ENCODE data around the gene RABL6.

DNA sequence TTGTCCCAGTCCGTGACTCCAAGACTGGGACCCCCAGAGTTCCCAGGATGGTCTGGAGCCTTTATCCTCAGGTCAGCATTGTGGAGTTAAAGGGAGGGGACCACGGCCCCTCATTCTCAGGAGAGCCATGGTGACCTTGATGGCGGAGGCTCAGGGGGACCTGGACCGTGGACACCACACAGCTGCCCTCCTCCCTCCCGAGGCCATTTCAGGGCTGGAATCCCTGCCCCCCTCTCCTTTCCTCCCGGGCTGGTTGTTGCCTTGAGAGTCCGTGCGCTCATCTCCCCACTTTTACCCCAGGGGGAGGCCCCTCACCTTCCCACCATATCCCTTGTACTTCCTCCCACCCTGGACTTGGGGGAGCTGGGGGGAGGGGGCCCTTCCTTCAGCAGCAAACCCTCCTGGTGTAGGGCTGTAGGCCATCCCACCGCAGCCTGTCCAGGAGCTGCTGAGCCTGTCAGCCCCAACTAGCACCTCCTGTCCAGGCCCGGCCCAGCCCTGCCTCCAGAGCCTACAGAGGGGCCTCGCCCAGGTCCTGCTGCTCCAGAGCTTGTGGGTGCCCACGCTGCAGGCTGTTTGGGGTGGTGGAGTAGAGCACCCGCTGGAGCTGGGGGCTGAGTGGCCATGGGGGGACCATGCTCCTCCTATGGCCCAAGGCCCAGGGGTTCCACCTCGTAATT lies 20.2 kb downstream of the RABL6 start:
- TF ChIP-seq, protein P1, sequence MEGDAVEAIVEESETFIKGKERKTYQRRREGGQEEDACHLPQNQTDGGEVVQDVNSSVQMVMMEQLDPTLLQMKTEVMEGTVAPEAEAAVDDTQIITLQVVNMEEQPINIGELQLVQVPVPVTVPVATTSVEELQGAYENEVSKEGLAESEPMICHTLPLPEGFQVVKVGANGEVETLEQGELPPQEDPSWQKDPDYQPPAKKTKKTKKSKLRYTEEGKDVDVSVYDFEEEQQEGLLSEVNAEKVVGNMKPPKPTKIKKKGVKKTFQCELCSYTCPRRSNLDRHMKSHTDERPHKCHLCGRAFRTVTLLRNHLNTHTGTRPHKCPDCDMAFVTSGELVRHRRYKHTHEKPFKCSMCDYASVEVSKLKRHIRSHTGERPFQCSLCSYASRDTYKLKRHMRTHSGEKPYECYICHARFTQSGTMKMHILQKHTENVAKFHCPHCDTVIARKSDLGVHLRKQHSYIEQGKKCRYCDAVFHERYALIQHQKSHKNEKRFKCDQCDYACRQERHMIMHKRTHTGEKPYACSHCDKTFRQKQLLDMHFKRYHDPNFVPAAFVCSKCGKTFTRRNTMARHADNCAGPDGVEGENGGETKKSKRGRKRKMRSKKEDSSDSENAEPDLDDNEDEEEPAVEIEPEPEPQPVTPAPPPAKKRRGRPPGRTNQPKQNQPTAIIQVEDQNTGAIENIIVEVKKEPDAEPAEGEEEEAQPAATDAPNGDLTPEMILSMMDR (IDR thresholded peaks at IDR 0.05): no peak
- no peak for TF ChIP-seq POLR2A (IDR thresholded peaks at IDR 0.05)

All from body of pancreas (tissue), 4 donors.